ENCODE results near the gene CACNA2D1. TPM values are rescaled to one million over a fixed set of nuclear protein-coding genes. Genes with fewer than 3 reads are reported as not detected.

CACNA2D1 gene
- total RNA-seq, 1 experiment from 2014 or later: 36.2 TPM

DNA sequence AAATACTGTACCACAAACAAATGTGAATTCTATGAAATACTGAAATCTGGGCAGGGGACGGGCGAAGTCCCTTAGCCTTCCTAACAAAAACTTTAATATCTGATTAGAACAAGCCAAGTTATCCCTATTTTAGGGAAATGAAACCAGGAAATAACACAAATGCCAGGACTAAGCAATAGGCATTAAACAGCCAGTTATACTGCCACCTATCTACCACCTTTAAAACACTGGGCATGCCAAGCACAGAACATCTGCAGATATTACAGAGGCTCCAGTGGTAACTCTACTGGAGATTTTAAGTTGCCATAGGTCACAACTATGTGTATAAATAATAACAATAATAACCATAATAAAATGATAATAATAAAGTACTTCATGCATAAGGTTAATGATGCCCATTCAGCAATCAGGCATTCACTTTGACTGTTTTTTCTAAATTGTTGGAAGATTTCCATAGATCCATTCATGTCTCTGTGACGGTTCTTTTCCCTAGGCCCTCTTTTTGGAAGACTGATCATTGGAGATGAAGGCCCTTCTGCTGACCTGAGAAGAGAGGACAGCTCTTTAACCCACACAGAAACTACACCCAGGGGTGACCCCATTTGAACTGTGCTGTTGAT, 195.7 kb downstream of the CACNA2D1 start:
- Histone ChIP-seq H2AK5ac (ENCODE audit: insufficient read length, low read length) (no peak overlapping the region), H4K8ac (replicated peaks; ENCODE audit: insufficient read length, low read depth, low read length) (no peak overlapping the region), H3K4ac (ENCODE audit: low read depth, low read length) (no peak overlapping the region), H3T11ph (ENCODE audit: low read length) (no peak overlapping the region), H3K18ac (ENCODE audit: insufficient read length, low read depth, low read length) (no peak overlapping the region), H2BK120ac (ENCODE audit: low read depth, low read length, poor library complexity, severe bottlenecking) (no peak overlapping the region), H3K23me2 (ENCODE audit: insufficient read length, low read depth, low read length, poor library complexity, severe bottlenecking) (no peaks in the 10 kb centered on the region), H4K5ac (ENCODE audit: insufficient read length, low read depth, low read length) (no peak overlapping the region), H3K9ac (ENCODE audit: extremely low read depth, insufficient read length, low read length) (no peak overlapping the region), H3K9me3 (ENCODE audit: control insufficient read depth, low read depth, low read length) (no peaks in the 10 kb centered on the region), H3K23ac (ENCODE audit: insufficient read length, low read depth, low read length) (no peak overlapping the region), H3K79me2 (ENCODE audit: insufficient read depth, low read length) (no peaks in the 10 kb centered on the region), H3K27me3 (ENCODE audit: insufficient read depth, low read length) (no peaks in the 10 kb centered on the region), H3K79me1 (ENCODE audit: insufficient read depth, low read depth, low read length, poor library complexity, severe bottlenecking) (no peaks in the 10 kb centered on the region), H3K27ac (ENCODE audit: insufficient read length, low read depth, low read length) (no peak overlapping the region), H2BK20ac (ENCODE audit: low read depth, low read length, poor library complexity, severe bottlenecking) (no peak overlapping the region), H2BK15ac (ENCODE audit: low read depth, low read length) (no peak overlapping the region), H3K4me2 (ENCODE audit: insufficient read depth, insufficient read length, low read length) (no peak overlapping the region), H4K91ac (ENCODE audit: insufficient read length, low read depth, low read length) (no peak overlapping the region), H2BK5ac (ENCODE audit: insufficient read length, low read length) (no peak overlapping the region), H3K56ac (ENCODE audit: insufficient read length, low read depth, low read length) (no peak overlapping the region), H3K4me1 (ENCODE audit: insufficient read depth, low read length) (no peaks in the 10 kb centered on the region), H3K14ac (ENCODE audit: insufficient read depth, low read length) (no peak overlapping the region), H2AFZ (ENCODE audit: low read length) (no peak overlapping the region), H2BK12ac (ENCODE audit: insufficient read length, low read depth, low read length) (no peak overlapping the region), H4K20me1 (ENCODE audit: control insufficient read depth, insufficient read depth, insufficient read length) (no peaks in the 10 kb centered on the region)
- Mint-ChIP-seq H3K36me3 (ENCODE audit: insufficient read depth in 1 of 3, low read depth in 3 of 3) (no peaks in the 10 kb centered on the region), H3K4me3 (no peak overlapping the region), H3K27ac (peak overlapping the region in 1 of 3 experiments; percentile 45; a peak in 1 of 7 replicates), H3K4me1 (peaks cover 2 to 3% of the 10 kb centered on the region in 2 experiments; a peak in 1 of 4 replicates), H3K9me3 (no peaks in the 10 kb centered on the region), H3K27me3 (ENCODE audit: low read depth) (no peaks in the 10 kb centered on the region)
- DNase-seq: no peak
- no CpG with 5 or more reads among the region's 3 CpGs for WGBS (ENCODE audit: extremely low coverage, insufficient read length, low lambda C conversion rate)
- TF ChIP-seq, protein P1, sequence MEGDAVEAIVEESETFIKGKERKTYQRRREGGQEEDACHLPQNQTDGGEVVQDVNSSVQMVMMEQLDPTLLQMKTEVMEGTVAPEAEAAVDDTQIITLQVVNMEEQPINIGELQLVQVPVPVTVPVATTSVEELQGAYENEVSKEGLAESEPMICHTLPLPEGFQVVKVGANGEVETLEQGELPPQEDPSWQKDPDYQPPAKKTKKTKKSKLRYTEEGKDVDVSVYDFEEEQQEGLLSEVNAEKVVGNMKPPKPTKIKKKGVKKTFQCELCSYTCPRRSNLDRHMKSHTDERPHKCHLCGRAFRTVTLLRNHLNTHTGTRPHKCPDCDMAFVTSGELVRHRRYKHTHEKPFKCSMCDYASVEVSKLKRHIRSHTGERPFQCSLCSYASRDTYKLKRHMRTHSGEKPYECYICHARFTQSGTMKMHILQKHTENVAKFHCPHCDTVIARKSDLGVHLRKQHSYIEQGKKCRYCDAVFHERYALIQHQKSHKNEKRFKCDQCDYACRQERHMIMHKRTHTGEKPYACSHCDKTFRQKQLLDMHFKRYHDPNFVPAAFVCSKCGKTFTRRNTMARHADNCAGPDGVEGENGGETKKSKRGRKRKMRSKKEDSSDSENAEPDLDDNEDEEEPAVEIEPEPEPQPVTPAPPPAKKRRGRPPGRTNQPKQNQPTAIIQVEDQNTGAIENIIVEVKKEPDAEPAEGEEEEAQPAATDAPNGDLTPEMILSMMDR (conservative IDR thresholded peaks at IDR 0.05): peak; percentile 71
